Measurements from ENCODE around the gene CHMP4A. TPM values are rescaled to one million over a fixed set of nuclear protein-coding genes. Genes with fewer than 3 reads are reported as not detected.
"Not testable (repeated sequence)": the region's sequence is repeated elsewhere in the genome, so short reads cannot be mapped to it uniquely, and the experiment has no call there.

Gene CHMP4A
- total RNA-seq, 1 experiment from 2014 or later, result 88.6 TPM

DNA sequence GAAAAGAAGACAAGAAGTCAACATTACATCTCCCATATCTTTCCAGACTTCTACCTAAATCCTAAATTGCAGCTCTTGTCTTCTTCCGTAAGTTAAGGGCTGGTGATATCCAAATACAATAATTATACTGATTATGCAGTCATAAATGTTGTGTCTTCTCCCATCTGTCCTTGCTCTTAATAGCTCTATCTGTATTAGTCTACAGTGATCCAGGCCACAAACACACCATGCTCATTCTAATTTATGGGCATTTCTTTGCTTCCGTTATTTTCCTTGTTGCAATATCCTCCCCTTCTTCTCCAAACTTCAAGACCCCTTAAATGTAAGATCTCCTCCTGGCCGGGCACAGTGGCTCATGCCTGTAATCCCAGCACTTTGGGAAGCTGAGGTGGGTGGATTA lies 6.2 kb upstream of the CHMP4A start:
- peaks cover 31% of the 10 kb centered on the region for H3K36me3 Mint-ChIP-seq (ENCODE audit: insufficient read depth, unreplicated experiment)
- no TSS peak for BruUV-seq (replicated peaks)
- no peaks in the 10 kb centered on the region for H3K27me3 Mint-ChIP-seq (ENCODE audit: insufficient read depth, unreplicated experiment)
- intact Hi-C loops (cut with micrococcal nuclease), result no loop called here
- DNase-seq (ENCODE audit: unreplicated experiment), result no peak
- CTCF ChIA-PET, result interaction anchor here (1.1 to 2.4 kb wide), 5 partner anchors 19 to 78 kb away, joined by 3 to 19 read pairs (median 6); partner anchors contain the start of gene TINF2
- no peak overlapping the region for H3K27ac Mint-ChIP-seq (ENCODE audit: low read depth, unreplicated experiment)
- H3K4me1 Mint-ChIP-seq (ENCODE audit: insufficient read depth, unreplicated experiment), result peaks cover 10% of the 10 kb centered on the region
- no peak overlapping the region for H3K4me3 Mint-ChIP-seq (ENCODE audit: unreplicated experiment)
- POLR2A ChIA-PET, result interaction anchor here (0.7 to 1.4 kb wide), 6 partner anchors 10 to 79 kb away, joined by 3 to 7 read pairs (median 4); partner anchors contain the start of genes GMPR2, NEDD8, TINF2 and TM9SF1
- H3K9me3 Mint-ChIP-seq (ENCODE audit: unreplicated experiment), result no peaks in the 10 kb centered on the region
- TF ChIP-seq, protein P1, sequence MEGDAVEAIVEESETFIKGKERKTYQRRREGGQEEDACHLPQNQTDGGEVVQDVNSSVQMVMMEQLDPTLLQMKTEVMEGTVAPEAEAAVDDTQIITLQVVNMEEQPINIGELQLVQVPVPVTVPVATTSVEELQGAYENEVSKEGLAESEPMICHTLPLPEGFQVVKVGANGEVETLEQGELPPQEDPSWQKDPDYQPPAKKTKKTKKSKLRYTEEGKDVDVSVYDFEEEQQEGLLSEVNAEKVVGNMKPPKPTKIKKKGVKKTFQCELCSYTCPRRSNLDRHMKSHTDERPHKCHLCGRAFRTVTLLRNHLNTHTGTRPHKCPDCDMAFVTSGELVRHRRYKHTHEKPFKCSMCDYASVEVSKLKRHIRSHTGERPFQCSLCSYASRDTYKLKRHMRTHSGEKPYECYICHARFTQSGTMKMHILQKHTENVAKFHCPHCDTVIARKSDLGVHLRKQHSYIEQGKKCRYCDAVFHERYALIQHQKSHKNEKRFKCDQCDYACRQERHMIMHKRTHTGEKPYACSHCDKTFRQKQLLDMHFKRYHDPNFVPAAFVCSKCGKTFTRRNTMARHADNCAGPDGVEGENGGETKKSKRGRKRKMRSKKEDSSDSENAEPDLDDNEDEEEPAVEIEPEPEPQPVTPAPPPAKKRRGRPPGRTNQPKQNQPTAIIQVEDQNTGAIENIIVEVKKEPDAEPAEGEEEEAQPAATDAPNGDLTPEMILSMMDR (IDR thresholded peaks at IDR 0.05; ENCODE audit: unreplicated experiment), result no peak

DNA sequence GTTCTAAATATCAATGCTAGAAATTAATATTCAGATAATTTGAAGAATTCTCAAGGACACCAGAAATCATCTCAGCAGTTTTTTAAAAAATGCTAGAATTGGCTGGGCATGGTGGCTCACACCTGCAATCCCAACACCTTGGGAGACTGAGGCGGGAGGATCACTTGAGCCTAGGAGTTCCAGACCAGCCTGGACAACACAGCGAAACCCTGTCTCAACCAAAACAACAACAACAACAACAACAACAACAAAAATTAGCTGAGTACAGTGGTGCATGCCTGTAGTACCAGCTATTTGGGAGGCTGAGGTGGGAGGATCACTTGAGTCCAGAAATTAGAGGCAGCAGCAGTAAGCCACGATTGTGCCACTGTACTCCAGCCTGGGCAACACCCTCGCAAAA lies 5.8 kb upstream of the CHMP4A start:
- Mint-ChIP-seq H3K4me1 (ENCODE audit: insufficient read depth, unreplicated experiment) (peaks cover 11% of the 10 kb centered on the region), H3K4me3 (ENCODE audit: unreplicated experiment) (no peak overlapping the region), H3K27ac (ENCODE audit: low read depth, unreplicated experiment) (no peak overlapping the region), H3K36me3 (ENCODE audit: insufficient read depth, unreplicated experiment) (peaks cover 27% of the 10 kb centered on the region), H3K27me3 (ENCODE audit: insufficient read depth, unreplicated experiment) (no peaks in the 10 kb centered on the region), H3K9me3 (ENCODE audit: unreplicated experiment) (no peaks in the 10 kb centered on the region)
- intact Hi-C loops (cut with micrococcal nuclease), result no loop called here
- TF ChIP-seq, protein P1 (IDR thresholded peaks at IDR 0.05; ENCODE audit: unreplicated experiment), result no peak
- ChIA-PET CTCF (interaction anchor here (1.1 to 2.4 kb wide), 5 partner anchors 19 to 78 kb away, joined by 3 to 19 read pairs (median 6); partner anchors contain the start of gene TINF2), POLR2A (interaction anchor here (1.4 kb wide), 1 partner anchor 14 kb away, joined by 4 read pairs; the partner anchor contains the start of genes GMPR2 and NEDD8)
- no peak for DNase-seq (ENCODE audit: unreplicated experiment)
- no TSS peak for BruUV-seq (replicated peaks)

DNA sequence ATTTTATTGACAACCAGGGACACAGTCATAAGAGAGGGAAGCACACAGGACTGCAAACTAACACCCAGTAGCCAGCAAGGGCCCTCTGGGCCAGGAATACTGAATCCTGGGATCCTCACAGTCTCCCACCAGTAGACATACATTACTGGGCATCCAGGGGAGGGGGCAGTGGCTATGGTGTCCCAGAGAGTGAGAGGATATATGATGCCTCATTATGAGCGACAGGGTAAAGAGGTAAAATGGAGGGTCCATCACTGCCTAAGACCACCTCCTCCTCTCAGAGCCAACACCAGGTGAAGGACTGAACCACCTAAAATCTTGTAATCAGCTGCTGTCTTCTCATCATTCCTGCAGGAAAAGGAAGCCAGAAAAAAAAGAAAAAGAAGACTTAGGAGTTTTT lies 3.6 kb upstream of the CHMP4A start:
- ChIA-PET CTCF (interaction anchor here (0.6 to 4.2 kb wide), 4 partner anchors 8 to 91 kb away, joined by 3 to 32 read pairs (median 9); partner anchors contain the start of gene CIDEB), POLR2A (interaction anchor here (0.6 to 5.1 kb wide), 6 partner anchors 14 to 102 kb away, joined by 3 to 69 read pairs (median 18); partner anchors contain the start of genes DCAF11, DHRS1, LTB4R2 and NOP9)
- intact Hi-C loops (cut with micrococcal nuclease), result loop anchor here (1.0 kb wide), 3 partner anchors 15 to 80 kb away; partner anchors contain the start of genes GMPR2 and NEDD8
- H3K9me3 Mint-ChIP-seq (ENCODE audit: unreplicated experiment); H3K27me3 Mint-ChIP-seq (ENCODE audit: insufficient read depth, unreplicated experiment); BruUV-seq (replicated peaks); H3K27ac Mint-ChIP-seq (ENCODE audit: low read depth, unreplicated experiment); H3K4me3 Mint-ChIP-seq (ENCODE audit: unreplicated experiment); DNase-seq (ENCODE audit: unreplicated experiment): not testable (repeated sequence)
- peaks cover 20% of the 10 kb centered on the region for H3K4me1 Mint-ChIP-seq (ENCODE audit: insufficient read depth, unreplicated experiment)
- peaks cover 42% of the 10 kb centered on the region for H3K36me3 Mint-ChIP-seq (ENCODE audit: insufficient read depth, unreplicated experiment)

DNA sequence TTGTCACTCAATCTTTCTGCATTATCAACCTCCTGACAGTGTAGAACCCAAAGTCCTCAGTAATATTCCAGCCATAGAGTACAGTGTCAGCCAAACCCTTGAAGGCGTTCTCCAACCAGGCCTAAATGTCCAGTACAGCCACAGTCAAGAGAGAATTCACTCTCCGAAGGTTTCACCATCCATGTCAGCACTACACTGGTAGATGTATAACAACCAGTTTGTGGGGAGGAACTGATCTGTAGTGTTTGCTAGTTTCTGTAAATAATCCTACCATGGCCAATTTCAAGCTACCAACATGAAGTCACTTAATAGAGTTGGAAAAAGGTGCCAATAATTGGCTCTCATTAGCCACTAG lies 3.0 kb upstream of the CHMP4A start:
- Mint-ChIP-seq H3K4me1 (ENCODE audit: insufficient read depth, unreplicated experiment) (peaks cover 20% of the 10 kb centered on the region), H3K36me3 (ENCODE audit: insufficient read depth, unreplicated experiment) (peaks cover 47% of the 10 kb centered on the region), H3K4me3 (ENCODE audit: unreplicated experiment) (peak overlapping the region; percentile 80), H3K9me3 (ENCODE audit: unreplicated experiment) (no peaks in the 10 kb centered on the region), H3K27ac (ENCODE audit: low read depth, unreplicated experiment) (no peak overlapping the region), H3K27me3 (ENCODE audit: insufficient read depth, unreplicated experiment) (no peaks in the 10 kb centered on the region)
- intact Hi-C loops (cut with micrococcal nuclease), result loop anchor here (1.0 kb wide), 3 partner anchors 16 to 81 kb away; partner anchors contain the start of genes GMPR2 and NEDD8
- ChIA-PET CTCF (interaction anchor here (0.6 to 4.2 kb wide), 7 partner anchors 9 to 117 kb away, joined by 3 to 32 read pairs (median 9); partner anchors contain the start of genes CIDEB and TINF2), POLR2A (interaction anchor here (0.6 to 5.1 kb wide), 20 partner anchors 9 to 135 kb away, joined by 3 to 69 read pairs (median 4); partner anchors contain the start of genes DCAF11, DHRS1, EMC9 and GMPR2)
- BruUV-seq (replicated peaks), result no TSS peak
- no peak for DNase-seq (ENCODE audit: unreplicated experiment)
- TF ChIP-seq, protein P1 (IDR thresholded peaks at IDR 0.05; ENCODE audit: unreplicated experiment), result no peak
